Measurements from ENCODE around the gene COP1.

DNA sequence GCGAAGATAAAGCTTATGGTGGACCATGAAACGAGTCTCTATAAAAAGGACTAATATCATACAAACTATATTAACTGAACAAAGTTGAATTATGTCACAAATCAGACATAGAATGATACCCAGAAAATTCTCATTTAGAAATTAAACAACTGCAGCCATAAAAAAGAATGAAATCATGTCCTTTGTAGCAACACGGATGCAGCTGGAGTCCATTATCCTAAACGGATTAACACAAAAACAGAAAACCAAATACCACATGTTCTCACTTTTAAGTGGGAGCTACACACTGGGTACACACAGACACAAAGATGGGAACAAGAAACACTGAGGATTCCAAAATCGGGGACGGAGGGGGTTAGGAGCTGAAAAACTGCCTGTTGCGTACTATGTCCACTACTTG lies 11.5 kb downstream of the COP1 start:
- TF ChIP-seq, protein P1, sequence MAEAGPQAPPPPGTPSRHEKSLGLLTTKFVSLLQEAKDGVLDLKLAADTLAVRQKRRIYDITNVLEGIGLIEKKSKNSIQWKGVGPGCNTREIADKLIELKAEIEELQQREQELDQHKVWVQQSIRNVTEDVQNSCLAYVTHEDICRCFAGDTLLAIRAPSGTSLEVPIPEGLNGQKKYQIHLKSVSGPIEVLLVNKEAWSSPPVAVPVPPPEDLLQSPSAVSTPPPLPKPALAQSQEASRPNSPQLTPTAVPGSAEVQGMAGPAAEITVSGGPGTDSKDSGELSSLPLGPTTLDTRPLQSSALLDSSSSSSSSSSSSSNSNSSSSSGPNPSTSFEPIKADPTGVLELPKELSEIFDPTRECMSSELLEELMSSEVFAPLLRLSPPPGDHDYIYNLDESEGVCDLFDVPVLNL (CRISPR knock-in tag; IDR thresholded peaks at IDR 0.05; ENCODE audit: borderline replicate concordance, low read depth): no peak
- TF ChIP-seq, protein P2, sequence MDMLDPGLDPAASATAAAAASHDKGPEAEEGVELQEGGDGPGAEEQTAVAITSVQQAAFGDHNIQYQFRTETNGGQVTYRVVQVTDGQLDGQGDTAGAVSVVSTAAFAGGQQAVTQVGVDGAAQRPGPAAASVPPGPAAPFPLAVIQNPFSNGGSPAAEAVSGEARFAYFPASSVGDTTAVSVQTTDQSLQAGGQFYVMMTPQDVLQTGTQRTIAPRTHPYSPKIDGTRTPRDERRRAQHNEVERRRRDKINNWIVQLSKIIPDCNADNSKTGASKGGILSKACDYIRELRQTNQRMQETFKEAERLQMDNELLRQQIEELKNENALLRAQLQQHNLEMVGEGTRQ (CRISPR knock-in tag; IDR thresholded peaks at IDR 0.05): no peak
- TF ChIP-seq IRF2 (CRISPR knock-in tag; IDR thresholded peaks at IDR 0.05; ENCODE audit: borderline replicate concordance, low read depth) (no peak), ZNF317 (CRISPR knock-in tag; IDR thresholded peaks at IDR 0.05; ENCODE audit: borderline replicate concordance, low read depth) (no peak), NFYB (CRISPR knock-in tag; conservative IDR thresholded peaks at IDR 0.05; ENCODE audit: low read depth) (no peak), ATF1 (CRISPR knock-in tag; IDR thresholded peaks at IDR 0.05) (no peak)
- TF ChIP-seq, protein P3, sequence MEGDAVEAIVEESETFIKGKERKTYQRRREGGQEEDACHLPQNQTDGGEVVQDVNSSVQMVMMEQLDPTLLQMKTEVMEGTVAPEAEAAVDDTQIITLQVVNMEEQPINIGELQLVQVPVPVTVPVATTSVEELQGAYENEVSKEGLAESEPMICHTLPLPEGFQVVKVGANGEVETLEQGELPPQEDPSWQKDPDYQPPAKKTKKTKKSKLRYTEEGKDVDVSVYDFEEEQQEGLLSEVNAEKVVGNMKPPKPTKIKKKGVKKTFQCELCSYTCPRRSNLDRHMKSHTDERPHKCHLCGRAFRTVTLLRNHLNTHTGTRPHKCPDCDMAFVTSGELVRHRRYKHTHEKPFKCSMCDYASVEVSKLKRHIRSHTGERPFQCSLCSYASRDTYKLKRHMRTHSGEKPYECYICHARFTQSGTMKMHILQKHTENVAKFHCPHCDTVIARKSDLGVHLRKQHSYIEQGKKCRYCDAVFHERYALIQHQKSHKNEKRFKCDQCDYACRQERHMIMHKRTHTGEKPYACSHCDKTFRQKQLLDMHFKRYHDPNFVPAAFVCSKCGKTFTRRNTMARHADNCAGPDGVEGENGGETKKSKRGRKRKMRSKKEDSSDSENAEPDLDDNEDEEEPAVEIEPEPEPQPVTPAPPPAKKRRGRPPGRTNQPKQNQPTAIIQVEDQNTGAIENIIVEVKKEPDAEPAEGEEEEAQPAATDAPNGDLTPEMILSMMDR (IDR thresholded peaks at IDR 0.05): no peak
- TF ChIP-seq, protein P4, sequence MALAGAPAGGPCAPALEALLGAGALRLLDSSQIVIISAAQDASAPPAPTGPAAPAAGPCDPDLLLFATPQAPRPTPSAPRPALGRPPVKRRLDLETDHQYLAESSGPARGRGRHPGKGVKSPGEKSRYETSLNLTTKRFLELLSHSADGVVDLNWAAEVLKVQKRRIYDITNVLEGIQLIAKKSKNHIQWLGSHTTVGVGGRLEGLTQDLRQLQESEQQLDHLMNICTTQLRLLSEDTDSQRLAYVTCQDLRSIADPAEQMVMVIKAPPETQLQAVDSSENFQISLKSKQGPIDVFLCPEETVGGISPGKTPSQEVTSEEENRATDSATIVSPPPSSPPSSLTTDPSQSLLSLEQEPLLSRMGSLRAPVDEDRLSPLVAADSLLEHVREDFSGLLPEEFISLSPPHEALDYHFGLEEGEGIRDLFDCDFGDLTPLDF (CRISPR knock-in tag; IDR thresholded peaks at IDR 0.05): no peak
- TF ChIP-seq, protein P5, sequence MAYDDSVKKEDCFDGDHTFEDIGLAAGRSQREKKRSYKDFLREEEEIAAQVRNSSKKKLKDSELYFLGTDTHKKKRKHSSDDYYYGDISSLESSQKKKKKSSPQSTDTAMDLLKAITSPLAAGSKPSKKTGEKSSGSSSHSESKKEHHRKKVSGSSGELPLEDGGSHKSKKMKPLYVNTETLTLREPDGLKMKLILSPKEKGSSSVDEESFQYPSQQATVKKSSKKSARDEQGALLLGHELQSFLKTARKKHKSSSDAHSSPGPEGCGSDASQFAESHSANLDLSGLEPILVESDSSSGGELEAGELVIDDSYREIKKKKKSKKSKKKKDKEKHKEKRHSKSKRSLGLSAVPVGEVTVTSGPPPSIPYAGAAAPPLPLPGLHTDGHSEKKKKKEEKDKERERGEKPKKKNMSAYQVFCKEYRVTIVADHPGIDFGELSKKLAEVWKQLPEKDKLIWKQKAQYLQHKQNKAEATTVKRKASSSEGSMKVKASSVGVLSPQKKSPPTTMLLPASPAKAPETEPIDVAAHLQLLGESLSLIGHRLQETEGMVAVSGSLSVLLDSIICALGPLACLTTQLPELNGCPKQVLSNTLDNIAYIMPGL (CRISPR knock-in tag; IDR thresholded peaks at IDR 0.05): no peak
